IPS-NIHi11 (cell line): Measurements from ENCODE around the gene STRIP1.
"Not testable (repeated sequence)": the region's sequence is repeated elsewhere in the genome, so short reads cannot be mapped to it uniquely, and the experiment has no call there.

ENCODE experiments used
- DNase-seq: peaks from one replicate; pipeline ENCODE4 v3.0.0; 2012; ENCODE audit warnings: mixed read lengths, low spot score

Gene STRIP1

DNA sequence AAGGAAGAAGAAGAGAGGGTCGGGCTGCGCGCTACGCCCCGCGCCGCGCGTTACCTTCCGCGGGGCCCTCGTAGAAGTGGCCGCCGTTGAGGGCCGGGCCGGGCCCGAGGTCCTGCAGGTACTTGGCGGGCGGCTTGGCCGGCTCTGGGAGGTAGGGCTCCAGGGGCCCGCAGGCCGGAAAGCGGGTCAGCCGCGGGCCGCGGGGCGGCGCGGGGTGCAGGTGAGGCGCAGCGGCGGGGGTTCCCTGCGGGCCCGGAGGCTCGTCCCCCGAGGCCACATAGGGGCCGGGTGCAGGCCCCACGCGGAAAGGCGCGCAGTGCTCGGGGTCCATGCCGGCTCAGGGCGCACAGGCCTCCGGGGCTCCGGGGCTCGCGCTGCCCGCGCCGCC is 35.9 kb downstream of the STRIP1 start:
- DNase-seq, result peak; percentile 58

DNA sequence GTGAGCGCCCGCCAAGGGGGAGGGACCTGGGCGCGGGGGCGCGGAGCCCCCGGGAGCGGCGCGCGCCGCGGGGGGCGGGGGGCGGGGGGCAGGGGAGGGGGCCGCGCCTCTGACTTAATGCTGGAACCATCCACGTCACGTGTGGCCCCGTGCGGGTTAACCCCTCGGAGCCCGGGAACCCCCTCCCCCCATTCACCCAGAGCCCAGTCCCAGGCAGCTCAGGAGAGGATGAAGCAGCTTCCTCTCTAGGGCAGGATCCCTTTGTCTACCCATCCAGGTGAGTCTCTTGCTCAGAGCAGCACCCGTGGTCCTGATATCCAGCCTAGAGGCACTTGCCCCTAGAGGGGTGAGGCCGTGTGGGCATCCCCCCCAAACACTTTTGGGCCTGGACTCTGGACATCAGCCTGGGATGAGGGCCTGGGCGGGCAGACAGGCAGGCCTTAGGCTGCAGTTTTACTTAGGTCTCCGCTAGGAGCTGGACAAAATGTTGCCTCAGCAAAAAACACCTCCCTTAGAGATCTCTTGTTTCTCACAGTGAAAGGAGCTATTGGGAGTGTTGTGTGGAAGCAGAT is 36.3 kb downstream of the STRIP1 start, which contains the start of gene ALX3:
Gene ALX3, minus strand, starts transcription at position 2 of the 572 bp plus-strand sequence. CDS start 60 bp downstream, outside the sequence.
- DNase-seq, result peak; percentile 57

- no peak for DNase-seq
Observed at GRCh38 chr1:110074166-110074565, 39.7 kb downstream of the STRIP1 start.

DNA sequence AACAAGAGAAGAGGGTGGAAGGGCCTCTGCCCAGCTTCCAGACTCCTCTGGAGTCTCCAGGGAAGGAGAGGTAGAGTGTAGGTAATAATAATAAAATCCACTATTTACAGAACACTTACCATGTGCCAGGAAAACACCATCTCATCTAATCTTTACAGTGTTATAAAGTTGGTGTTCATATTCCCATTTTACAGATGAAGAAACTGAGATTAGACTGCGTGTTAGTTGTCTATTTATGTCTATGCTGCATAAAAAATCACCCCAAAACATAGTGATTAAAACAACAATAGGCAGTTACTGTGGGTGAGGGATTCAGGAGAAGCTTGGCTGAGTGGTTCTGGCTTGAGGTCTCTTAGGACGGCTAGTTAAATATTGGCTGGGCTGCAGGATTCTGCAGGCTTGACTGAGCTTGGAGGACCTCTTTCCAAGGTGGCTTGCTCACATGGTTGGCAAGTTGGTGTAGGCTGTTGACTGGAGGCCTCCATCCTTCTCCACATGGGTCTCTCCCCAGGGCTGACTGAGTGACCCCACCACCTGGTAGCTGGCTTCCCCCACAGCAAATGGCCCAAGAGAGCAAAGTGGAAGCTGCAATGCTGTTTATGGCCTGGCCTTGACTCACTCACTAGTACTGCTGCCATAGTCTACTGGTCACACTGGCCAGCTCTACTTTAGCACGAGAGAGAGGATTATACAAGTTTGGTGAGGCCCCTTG is 42.5 kb downstream of the STRIP1 start:
- no peak for DNase-seq

DNA sequence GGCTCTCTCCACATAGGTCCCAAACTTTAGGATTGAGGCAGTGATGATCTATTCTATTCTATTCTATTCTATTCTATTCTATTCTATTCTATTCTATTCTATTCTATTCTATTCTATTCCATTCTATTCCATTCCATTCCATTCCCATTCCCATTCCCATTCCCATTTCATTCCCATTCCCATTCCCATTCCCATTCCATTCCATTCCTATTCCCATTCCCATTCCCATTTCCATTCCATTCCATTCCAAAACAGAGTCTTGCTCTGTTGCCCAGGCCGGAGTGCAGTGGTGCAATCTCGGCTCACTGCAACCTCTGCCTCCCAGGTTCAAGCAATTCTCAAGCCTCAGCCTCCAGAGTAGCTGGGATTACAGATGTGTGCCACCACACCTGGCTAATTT is 45.6 kb downstream of the STRIP1 start:
- DNase-seq, result not testable (repeated sequence)

- DNase-seq, result no peak
Observed at GRCh38 chr1:110081061-110081460, 46.6 kb downstream of the STRIP1 start.

- no peak for DNase-seq
Observed at GRCh38 chr1:110082477-110082876, 48.1 kb downstream of the STRIP1 start.

GRCh38 chr1:110083061-110083865 is 48.8 kb downstream of the STRIP1 start:
- DNase-seq, result no peak

DNA sequence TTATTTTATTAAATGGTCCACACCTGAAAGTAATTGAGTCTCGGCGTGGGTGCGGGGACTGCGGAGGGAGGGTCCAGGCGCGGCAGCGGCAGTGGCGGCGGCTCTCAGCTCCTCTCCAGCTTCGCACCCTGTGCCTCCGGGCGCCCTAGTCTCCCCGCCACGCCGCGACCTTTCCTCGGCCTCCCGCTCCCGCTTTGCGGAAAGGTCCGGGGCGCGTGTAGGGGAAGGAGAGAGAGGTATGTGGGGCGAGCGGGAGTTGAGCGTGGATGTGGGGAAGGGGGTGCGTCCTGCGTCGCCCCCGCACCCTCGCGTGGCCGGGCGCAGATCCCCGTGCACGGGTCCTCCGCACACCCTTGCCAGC is 49.4 kb downstream of the STRIP1 start:
- no peak for DNase-seq

DNA sequence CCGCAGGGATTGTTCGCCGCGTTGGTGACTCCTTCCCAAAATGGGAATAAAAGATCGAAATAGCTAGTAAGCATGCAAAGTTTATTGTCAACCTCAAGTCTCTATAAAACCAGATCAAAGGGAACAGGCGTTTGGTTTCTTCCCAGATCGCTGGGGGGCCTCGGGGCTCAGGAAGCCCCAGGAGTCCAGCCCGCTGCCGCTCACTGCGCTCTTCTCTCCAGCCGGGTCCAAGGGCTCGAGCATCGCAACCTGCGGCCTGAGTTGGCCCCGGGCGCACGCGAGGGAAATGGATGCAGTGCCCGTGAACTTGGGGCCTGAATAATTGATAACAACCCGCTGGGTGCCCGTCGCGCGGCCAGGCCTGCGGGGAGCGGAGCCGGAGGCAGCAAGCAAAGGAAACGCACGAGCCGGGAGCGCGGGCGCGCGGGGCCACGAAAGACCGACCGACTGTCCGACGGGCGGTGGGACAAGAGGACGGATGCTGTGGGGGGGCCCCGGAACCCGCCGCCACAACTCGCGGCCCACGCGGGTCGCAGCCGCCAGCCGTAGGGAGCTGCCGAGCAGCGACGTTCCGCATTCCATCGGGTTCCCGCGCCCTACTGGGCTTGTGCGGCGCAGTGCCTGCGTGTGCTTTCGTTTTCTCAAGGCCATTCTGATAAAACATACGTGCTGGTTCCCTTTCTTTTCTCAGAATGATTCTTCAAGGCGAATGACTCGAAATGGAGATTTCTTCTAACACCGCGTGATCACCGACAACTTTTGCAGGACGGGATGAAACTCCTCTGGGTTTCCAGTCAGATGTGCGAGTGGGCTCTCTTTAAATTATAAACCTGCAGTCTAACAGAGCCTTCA is 50.0 kb downstream of the STRIP1 start:
- peak; percentile 46 for DNase-seq

GRCh38 chr1:110085671-110086070 is 51.2 kb downstream of the STRIP1 start:
- DNase-seq, result peak; percentile 37

- DNase-seq, result no peak
Observed at GRCh38 chr1:110086961-110087360, 52.5 kb downstream of the STRIP1 start.

- peak; percentile 76 for DNase-seq
Observed at GRCh38 chr1:110087812-110088738, 53.7 kb downstream of the STRIP1 start.

- no peak for DNase-seq
Observed at GRCh38 chr1:110088739-110089316, 54.4 kb downstream of the STRIP1 start.

GRCh38 chr1:110089561-110090275 is 55.3 kb downstream of the STRIP1 start:
- DNase-seq, result no peak

DNA sequence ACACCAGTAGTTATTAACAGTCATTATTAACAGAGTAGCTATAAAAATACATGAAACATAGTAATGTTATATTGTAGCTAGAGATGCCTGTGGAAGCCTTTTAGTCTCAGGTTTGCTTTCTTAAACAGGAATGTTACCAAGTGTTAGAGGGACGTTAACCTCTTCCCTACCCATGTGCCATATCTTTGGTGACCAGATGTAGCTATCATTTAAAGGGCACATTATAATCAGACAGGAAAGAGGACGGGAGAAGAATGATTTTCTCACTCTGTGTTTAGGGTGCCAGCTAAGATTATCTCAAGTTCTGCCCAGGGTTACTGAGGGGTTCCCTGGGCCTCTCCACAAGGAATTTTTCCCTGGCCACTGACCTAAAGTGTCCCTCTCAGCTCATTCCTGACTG is 57.0 kb downstream of the STRIP1 start:
- DNase-seq, result no peak

- DNase-seq, result no peak
Observed at GRCh38 chr1:110091791-110092190, 57.4 kb downstream of the STRIP1 start.

DNA sequence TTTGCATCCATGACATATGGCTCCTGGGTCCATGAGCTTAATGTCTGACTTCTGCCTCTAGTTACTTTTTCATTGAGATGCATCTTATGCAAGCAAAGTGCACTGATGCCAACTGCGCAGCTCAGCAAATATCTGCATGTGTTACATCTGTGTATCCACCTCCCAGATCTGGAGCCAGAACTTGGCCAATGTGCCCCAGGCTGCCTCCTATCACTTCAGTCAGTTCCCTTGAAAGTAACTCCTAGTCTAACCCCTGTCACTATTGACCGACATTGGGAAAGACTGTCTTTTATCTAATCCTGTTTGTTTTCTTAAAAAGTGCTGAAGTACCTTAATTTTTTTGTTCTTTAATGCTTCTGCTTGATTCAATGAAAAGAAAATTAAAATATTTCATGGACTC is 58.6 kb downstream of the STRIP1 start:
- no peak for DNase-seq

DNA sequence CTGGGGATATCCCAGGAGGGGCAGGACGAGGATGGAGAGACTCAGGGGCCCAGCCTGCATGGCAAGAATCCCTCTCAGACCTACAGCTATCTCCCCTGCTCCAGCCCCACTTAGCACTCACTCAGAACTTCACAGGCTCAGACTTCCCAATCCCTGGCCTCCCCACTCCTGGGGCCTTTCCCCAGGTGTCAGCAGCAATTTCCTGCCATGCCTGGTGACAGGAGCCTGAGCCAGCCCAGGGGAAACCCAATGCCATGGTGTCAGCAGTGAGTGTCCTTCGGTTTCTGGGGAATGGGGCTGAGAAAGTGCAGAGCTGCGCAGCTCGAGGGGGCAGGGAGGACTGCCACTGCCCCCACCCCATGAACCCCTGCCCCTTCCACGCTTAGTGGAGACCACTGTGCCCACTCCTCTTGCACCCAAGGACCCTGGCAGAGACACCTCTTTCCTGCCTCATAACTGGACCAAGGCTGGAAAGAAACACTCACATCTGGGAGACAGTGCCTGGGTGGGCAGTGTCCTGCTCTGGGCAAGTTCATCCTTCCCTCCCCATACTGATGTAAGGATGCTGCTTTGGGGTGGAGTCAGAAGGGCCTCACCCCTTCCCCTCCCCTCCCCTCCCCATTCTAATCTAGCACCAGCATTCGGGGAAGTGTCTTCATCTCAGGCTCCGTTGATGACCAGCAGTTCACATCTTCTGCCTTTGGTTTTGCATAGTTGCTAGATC is 60.7 kb downstream of the STRIP1 start:
- no peak for DNase-seq
